ENCODE results near the gene UNC93B1. TPM values are rescaled to one million over a fixed set of nuclear protein-coding genes. Genes with fewer than 3 reads are reported as not detected.

UNC93B1 gene
- total RNA-seq, 1 experiment from 2014 or later: 14.7 TPM

DNA sequence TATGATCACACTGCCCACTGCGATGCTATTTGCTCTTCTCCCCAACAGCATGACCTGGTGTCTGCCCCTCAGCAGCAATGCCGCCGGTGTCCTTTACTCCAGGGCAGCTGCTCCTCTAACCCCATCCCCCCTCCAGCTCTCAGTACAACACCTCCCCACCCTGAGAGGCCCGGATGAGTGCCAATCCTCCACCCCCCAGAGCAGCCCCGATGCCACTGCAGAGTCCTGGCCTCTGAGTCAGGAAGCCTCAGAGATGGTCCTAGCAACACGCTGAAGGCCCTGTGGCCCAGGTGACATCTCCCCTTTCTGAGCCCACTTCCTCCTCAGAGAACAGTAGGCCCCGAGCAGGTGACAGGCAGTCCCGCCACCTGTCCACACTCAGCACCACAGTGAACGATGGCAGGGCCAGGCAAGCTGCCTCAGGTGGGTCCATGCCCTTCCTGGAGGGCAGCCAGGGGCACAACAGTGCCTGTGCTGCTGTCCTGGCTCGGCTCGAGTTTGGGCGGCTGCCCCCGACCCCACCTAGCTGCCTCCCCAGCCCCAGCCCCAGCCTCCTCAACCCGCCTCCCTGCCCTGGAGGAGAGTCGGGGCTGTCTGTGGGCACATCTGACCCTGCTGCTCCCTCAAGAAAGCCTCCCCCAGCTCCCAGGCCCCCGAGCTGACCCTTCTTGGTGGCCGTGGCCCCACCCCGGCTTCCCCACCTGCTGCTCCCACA, 22.7 kb upstream of the UNC93B1 start:
- no peak overlapping the region for H3K4me3 Mint-ChIP-seq (ENCODE audit: unreplicated experiment)
- no peak overlapping the region for H3K27ac Mint-ChIP-seq (ENCODE audit: low read depth, unreplicated experiment)
- no peaks in the 10 kb centered on the region for H3K9me3 Mint-ChIP-seq (ENCODE audit: unreplicated experiment)
- TF ChIP-seq, protein P1, sequence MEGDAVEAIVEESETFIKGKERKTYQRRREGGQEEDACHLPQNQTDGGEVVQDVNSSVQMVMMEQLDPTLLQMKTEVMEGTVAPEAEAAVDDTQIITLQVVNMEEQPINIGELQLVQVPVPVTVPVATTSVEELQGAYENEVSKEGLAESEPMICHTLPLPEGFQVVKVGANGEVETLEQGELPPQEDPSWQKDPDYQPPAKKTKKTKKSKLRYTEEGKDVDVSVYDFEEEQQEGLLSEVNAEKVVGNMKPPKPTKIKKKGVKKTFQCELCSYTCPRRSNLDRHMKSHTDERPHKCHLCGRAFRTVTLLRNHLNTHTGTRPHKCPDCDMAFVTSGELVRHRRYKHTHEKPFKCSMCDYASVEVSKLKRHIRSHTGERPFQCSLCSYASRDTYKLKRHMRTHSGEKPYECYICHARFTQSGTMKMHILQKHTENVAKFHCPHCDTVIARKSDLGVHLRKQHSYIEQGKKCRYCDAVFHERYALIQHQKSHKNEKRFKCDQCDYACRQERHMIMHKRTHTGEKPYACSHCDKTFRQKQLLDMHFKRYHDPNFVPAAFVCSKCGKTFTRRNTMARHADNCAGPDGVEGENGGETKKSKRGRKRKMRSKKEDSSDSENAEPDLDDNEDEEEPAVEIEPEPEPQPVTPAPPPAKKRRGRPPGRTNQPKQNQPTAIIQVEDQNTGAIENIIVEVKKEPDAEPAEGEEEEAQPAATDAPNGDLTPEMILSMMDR (IDR thresholded peaks at IDR 0.05; ENCODE audit: unreplicated experiment): no peak
- H3K4me1 Mint-ChIP-seq (ENCODE audit: insufficient read depth, unreplicated experiment): peaks cover 23% of the 10 kb centered on the region
- no peak for DNase-seq (ENCODE audit: unreplicated experiment)
- intact Hi-C loops (cut with micrococcal nuclease): no loop called here
- ChIA-PET CTCF (interaction anchor here (1.0 kb wide), 1 partner anchor 17 kb away, joined by 3 read pairs; no protein-coding TSS in a partner anchor), POLR2A (interaction anchor here (0.7 to 1.4 kb wide), 3 partner anchors 14 to 16 kb away, joined by 3 to 5 read pairs (median 3); partner anchors contain the start of gene ALDH3B1)
- no peaks in the 10 kb centered on the region for H3K27me3 Mint-ChIP-seq (ENCODE audit: insufficient read depth, unreplicated experiment)
- H3K36me3 Mint-ChIP-seq (ENCODE audit: insufficient read depth, unreplicated experiment): peaks cover 54% of the 10 kb centered on the region
- BruUV-seq (replicated peaks): no TSS peak

DNA sequence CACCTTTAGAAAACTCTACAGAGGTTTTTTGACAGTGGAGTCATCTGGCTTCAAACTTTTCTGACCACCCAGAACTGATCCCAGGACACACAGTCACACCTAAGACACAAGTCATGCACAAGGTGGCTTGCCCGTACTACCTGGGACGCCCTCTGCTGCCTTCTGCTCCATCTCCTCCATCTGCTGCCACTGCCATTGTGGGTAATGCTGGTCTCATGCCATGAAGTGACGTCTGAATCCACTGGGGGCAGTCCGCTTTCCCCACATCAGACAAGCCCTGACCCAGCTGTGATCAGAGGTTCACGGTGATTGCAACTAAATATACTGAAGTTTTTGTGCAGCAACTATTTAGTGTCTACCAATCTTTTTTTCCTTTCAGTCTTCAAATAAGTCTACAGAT, 21.1 kb upstream of the UNC93B1 start:
- H3K4me1 Mint-ChIP-seq (ENCODE audit: insufficient read depth, unreplicated experiment): peaks cover 32% of the 10 kb centered on the region
- ChIA-PET POLR2A (no interaction called here), CTCF (interaction anchor here (0.6 to 1.2 kb wide), 2 partner anchors 23 to 32 kb away, joined by 4 to 5 read pairs; no protein-coding TSS in a partner anchor)
- BruUV-seq (replicated peaks): no TSS peak
- H3K36me3 Mint-ChIP-seq (ENCODE audit: insufficient read depth, unreplicated experiment): peaks cover 63% of the 10 kb centered on the region
- H3K9me3 Mint-ChIP-seq (ENCODE audit: unreplicated experiment): no peaks in the 10 kb centered on the region
- intact Hi-C loops (cut with micrococcal nuclease): no loop called here
- TF ChIP-seq, protein P1 (IDR thresholded peaks at IDR 0.05; ENCODE audit: unreplicated experiment): no peak
- H3K4me3 Mint-ChIP-seq (ENCODE audit: unreplicated experiment): no peak overlapping the region
- no peaks in the 10 kb centered on the region for H3K27me3 Mint-ChIP-seq (ENCODE audit: insufficient read depth, unreplicated experiment)
- no peak overlapping the region for H3K27ac Mint-ChIP-seq (ENCODE audit: low read depth, unreplicated experiment)
- DNase-seq (ENCODE audit: unreplicated experiment): no peak

DNA sequence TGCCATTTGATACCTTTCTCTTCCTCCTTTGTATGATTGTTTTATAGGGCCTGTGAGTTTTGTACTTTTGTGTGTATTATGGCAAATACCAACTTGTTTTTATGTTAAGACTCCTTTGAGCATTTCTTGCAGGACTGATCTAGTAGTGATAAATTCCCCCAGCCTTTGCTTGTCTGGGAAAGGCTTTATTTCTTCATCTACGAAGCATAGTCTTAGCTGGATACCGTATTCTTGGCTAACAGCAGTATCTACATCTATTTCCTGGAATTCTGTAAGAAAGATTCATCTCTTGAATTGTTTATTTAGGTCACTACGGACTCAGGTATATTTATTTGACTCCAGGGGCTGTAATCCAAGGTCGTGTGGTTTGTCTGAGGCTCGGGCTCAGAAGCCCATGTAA, 20.6 kb upstream of the UNC93B1 start:
- no peak for DNase-seq (ENCODE audit: unreplicated experiment)
- Mint-ChIP-seq H3K27me3 (ENCODE audit: insufficient read depth, unreplicated experiment) (no peaks in the 10 kb centered on the region), H3K36me3 (ENCODE audit: insufficient read depth, unreplicated experiment) (peaks cover 65% of the 10 kb centered on the region), H3K4me3 (ENCODE audit: unreplicated experiment) (no peak overlapping the region), H3K27ac (ENCODE audit: low read depth, unreplicated experiment) (no peak overlapping the region), H3K9me3 (ENCODE audit: unreplicated experiment) (no peaks in the 10 kb centered on the region), H3K4me1 (ENCODE audit: insufficient read depth, unreplicated experiment) (peaks cover 34% of the 10 kb centered on the region)
- ChIA-PET POLR2A (interaction anchor here (1.4 to 6.4 kb wide), 2 partner anchors 11 to 15 kb away, joined by 5 to 46 read pairs; partner anchors contain the start of gene ALDH3B1), CTCF (interaction anchor here (1.2 kb wide), 1 partner anchor 22 kb away, joined by 5 read pairs; no protein-coding TSS in a partner anchor)
- no TSS peak for BruUV-seq (replicated peaks)
- TF ChIP-seq, protein P1 (IDR thresholded peaks at IDR 0.05; ENCODE audit: unreplicated experiment): no peak
- intact Hi-C loops (cut with micrococcal nuclease): no loop called here

DNA sequence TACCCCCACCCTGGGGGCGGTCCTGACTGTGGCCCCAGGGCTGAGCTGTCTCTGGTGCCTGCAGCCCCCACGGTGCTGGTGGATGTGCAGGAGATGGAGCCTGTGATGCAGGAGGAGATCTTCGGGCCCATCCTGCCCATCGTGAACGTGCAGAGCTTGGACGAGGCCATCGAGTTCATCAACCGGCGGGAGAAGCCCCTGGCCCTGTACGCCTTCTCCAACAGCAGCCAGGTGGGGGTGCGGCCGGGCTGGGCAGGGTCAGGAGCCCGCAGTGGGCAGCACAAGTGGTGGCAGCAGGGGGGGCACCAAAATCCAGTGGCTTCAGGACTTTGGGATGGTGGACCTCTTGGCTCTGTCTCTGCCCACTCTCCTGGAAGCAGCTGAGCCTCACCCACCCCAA, 18.6 kb upstream of the UNC93B1 start:
- H3K27ac Mint-ChIP-seq (ENCODE audit: low read depth, unreplicated experiment): no peak overlapping the region
- H3K36me3 Mint-ChIP-seq (ENCODE audit: insufficient read depth, unreplicated experiment): peaks cover 71% of the 10 kb centered on the region
- H3K4me3 Mint-ChIP-seq (ENCODE audit: unreplicated experiment): no peak overlapping the region
- no peak for DNase-seq (ENCODE audit: unreplicated experiment)
- ChIA-PET POLR2A (interaction anchor here (1.2 to 6.4 kb wide), 2 partner anchors 8 to 13 kb away, joined by 5 to 46 read pairs; partner anchors contain the start of genes ALDH3B1 and NDUFS8), CTCF (interaction anchor here (0.7 to 4.1 kb wide), 4 partner anchors 8 to 21 kb away, joined by 3 to 34 read pairs (median 4); partner anchors contain the start of genes ALDH3B1 and NDUFS8)
- TF ChIP-seq, protein P1 (IDR thresholded peaks at IDR 0.05; ENCODE audit: unreplicated experiment): no peak
- H3K27me3 Mint-ChIP-seq (ENCODE audit: insufficient read depth, unreplicated experiment): no peaks in the 10 kb centered on the region
- intact Hi-C loops (cut with micrococcal nuclease): no loop called here
- H3K9me3 Mint-ChIP-seq (ENCODE audit: unreplicated experiment): no peaks in the 10 kb centered on the region
- no TSS peak for BruUV-seq (replicated peaks)
- peaks cover 27% of the 10 kb centered on the region for H3K4me1 Mint-ChIP-seq (ENCODE audit: insufficient read depth, unreplicated experiment)
